Motor neuron (in vitro differentiated cells): ENCODE measurements around the gene SAC3D1. TPM values are rescaled to one million over a fixed set of nuclear protein-coding genes. Genes with fewer than 3 reads are reported as not detected.
"Not testable (repeated sequence)": the region's sequence is repeated elsewhere in the genome, so short reads cannot be mapped to it uniquely, and the experiment has no call there.

ENCODE experiments used
- ATAC-seq, 8 experiments: fragments of 200-7000 bp; cut with Tn5 transposase; replicated peaks in 6 of 8; 2 replicates each; pipeline ENCODE4 v1.8.0; 2021; ENCODE audit warnings: mild to moderate bottlenecking in 8 of 8, moderate library complexity in 8 of 8
- H3K27ac ChIP-seq, 2 donors: fragments of 250-450 bp; sonication (Bioruptor Pico); 2 replicates each; pipeline ENCODE4 v1.9.0; 2021; ENCODE audit warnings: antibody characterized with exemption in 2 of 2, mild to moderate bottlenecking in 2 of 2, moderate library complexity in 1 of 2
- H3K4me1 ChIP-seq, 2 donors: fragments of 250-450 bp; sonication (Bioruptor Pico); replicated peaks in 1 of 2; 2 replicates each; pipeline ENCODE4 v1.6.1; 2021; ENCODE audit warnings: antibody characterized with exemption in 2 of 2, mild to moderate bottlenecking in 2 of 2, moderate library complexity in 1 of 2
- H3K4me3 ChIP-seq, 5 donors: fragments of 250-450 bp; sonication (Bioruptor Pico); 2 replicates each; pipeline ENCODE4 v1.9.0; 2021; ENCODE audit warnings: antibody characterized with exemption in 5 of 5, mild to moderate bottlenecking in 5 of 5, moderate library complexity in 4 of 5
- WGBS, 10 experiments: fragments of 450-650 bp; shearing (Covaris generic); methylation state at CpG; one replicate each; pipeline ENCODE4 v1.0.0; 2022; 5-methylcytosine and 5-hydroxymethylcytosine counted together
- in situ Hi-C, 9 experiments: fragments of 400-800 bp; cut with MboI; loops; one replicate each; pipeline ENCODE4 v1.15.0; 2021; ENCODE audit warnings: low sequenced_read_pairs in 9 of 9, low pct_unique_long_range_greater_than_20kb in 2 of 9; ENCODE audit not compliant: unreplicated experiment in 9 of 9
- total RNA-seq, 8 experiments: library from RNA; unstranded; fragments of 300-600 nt; gene quantifications; 2 replicates each; pipeline versions ENCODE4 v1.2.3 to v1.2.4, GENCODE V29; 2022

The SAC3D1 gene
- total RNA-seq = 10 to 100 TPM in 7 of 8 experiments, 1 to 10 TPM in 1; 8.9 to 18.2 (median 11.5) TPM

- WGBS, 10 experiments = 0 to 1% (median 0%) methylated on average over 1 to 15 of the region's 91 CpGs; no CpG with 5 or more reads in 6 of the 10 experiments
- ATAC-seq = peak; percentile 84 to 94 (median 93)
- H3K4me3 ChIP-seq = peak within 1 kb of the TSS; percentile 60 to 82 (median 80)
- peak within 1 kb of the TSS; percentile 82 to 87 for H3K27ac ChIP-seq
- H3K4me1 ChIP-seq = peaks cover 7 to 8% of the 10 kb centered on the region in 2 donors
- in situ Hi-C loops = no loop called here
These were observed at the start of gene SAC3D1 for GRCh38 chr11:65040847-65041622. Gene SAC3D1 (plus strand): TSS chr11:65041210. CDS start chr11:65041293, 83 bp downstream.

DNA sequence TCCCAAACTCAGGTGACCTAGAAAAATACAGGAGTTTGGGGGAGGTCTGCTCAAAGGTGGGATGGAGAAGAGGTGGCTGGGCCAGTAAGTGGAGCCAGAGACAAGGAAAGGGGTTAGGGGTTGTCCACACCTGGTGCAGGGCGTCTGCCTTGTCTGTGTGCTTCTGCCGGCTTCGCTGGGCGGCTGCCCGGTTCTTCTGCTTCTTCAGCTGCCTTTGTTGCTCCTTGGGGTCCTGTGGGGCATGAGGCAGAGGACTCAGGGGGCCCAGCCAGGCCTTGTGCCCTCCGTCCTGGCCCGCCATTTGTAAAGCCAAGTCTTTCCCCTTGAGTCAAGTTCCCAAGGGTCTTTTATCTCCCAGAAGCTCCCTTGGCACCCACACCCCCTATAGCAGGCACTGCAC is 46.7 kb upstream of the SAC3D1 start:
- 70 to 80% methylated on average over 2 to 4 of the region's 7 CpGs; no CpG with 5 or more reads in 8 of the 10 experiments for WGBS, 10 experiments
- no peak for ATAC-seq
- H3K4me3 ChIP-seq = no peak overlapping the region
- in situ Hi-C loops = no loop called here
- peaks cover 14 to 17% of the 10 kb centered on the region in 2 donors for H3K4me1 ChIP-seq
- no peak overlapping the region for H3K27ac ChIP-seq

- in situ Hi-C loops = no loop called here
- peaks cover 0 to 4% of the 10 kb centered on the region in 2 donors for H3K4me1 ChIP-seq
- 0 to 100% (median 65%) methylated on average over 1 to 5 of the region's 11 CpGs; no CpG with 5 or more reads in 4 of the 10 experiments for WGBS, 10 experiments
- no peak overlapping the region for H3K27ac ChIP-seq
- no peak overlapping the region for H3K4me3 ChIP-seq
- peak in 2 of 8 experiments; percentile 11 to 13 for ATAC-seq
These were observed 44.7 kb upstream of the SAC3D1 start for GRCh38 chr11:64996327-64996709.

GRCh38 chr11:64996710-64997380 is 44.2 kb upstream of the SAC3D1 start, which contains the start of gene BATF2:
Gene BATF2 (minus strand): TSS chr11:64996971. CDS start chr11:64996914, 57 bp downstream.
- H3K27ac ChIP-seq = no peak within 1 kb of the TSS

DNA sequence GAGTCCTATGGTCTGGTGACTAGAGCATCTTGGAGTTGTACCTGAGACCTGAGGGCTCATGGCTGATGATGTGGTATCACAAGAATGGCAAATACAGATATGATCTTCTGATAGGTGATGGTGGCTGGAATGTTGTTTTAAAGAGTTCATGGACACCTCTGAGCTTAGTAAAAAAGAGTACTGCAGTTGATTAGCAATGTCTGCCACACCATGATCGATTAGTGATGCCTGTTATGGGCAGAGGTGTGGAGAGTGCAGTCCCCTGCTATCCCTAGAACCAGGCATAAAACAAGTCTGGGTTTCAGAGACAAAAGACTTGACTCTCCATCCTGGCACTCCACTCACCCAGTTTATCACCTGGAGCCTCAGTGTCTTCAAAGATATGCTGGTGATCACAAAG is 42.9 kb upstream of the SAC3D1 start:
- no peak overlapping the region for H3K27ac ChIP-seq
- H3K4me3 ChIP-seq = no peak overlapping the region
- in situ Hi-C loops = no loop called here
- WGBS, 10 experiments = 40 to 100% (median 71%) methylated on average over 1 of the region's 1 CpG; no CpG with 5 or more reads in 7 of the 10 experiments
- peaks cover 0 to 4% of the 10 kb centered on the region in 2 donors for H3K4me1 ChIP-seq
- ATAC-seq = no peak

More at GRCh38 chr11:64996710-64997380, 44.2 kb upstream of the SAC3D1 start, which contains the start of gene BATF2:
- in situ Hi-C loops = no loop called here
- Histone ChIP-seq H3K4me3 (no peak within 1 kb of the TSS), H3K4me1 (peaks cover 0 to 4% of the 10 kb centered on the region in 2 donors)
- WGBS, 10 experiments = 0 to 100% (median 33%) methylated on average over 1 to 5 of the region's 9 CpGs; no CpG with 5 or more reads in 4 of the 10 experiments
- peak; percentile 90 to 98 (median 94) for ATAC-seq

DNA sequence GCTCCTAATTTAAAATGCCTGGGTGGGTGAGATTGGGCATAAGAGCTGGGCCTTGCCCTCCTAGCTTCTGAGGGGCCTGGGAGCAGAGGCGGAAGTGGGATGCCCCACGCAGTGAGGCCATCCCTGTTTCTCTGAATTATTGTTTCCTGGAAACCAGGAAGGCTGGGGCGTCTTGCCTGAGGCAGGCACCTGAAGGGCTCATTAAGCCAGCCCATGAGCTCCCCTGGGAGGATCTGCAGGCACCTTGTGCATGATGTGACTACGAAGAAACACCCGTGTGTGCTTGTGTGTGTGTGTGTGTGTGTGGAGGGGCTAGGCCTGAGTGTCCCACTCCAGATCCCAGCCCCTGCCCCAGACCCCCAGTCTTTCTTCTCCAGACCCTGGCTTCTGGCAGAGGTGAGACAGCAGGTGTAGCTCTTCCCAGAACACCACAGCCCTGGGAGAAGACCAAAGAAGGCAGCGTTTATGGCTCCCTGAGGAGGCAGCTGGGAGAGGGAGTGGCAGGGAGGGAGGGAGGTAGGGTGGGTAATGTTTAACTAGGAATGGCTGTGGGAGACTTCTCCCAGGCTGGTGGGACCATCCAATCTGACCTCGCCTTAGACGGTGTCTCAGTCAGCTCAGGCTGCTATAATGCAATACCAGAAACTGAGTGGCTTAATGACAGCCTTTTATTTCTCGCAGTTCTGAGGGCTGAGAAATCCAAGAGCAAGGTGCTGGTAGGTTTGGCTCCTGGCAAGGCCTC is 42.1 kb upstream of the SAC3D1 start:
- peaks cover 0 to 4% of the 10 kb centered on the region in 2 donors for H3K4me1 ChIP-seq
- ATAC-seq = peak in 1 of 8 experiments; percentile 14
- in situ Hi-C loops = no loop called here
- H3K4me3 ChIP-seq = no peak overlapping the region
- H3K27ac ChIP-seq = no peak overlapping the region
- 36 to 100% (median 90%) methylated on average over 1 to 5 of the region's 9 CpGs; no CpG with 5 or more reads in 3 of the 10 experiments for WGBS, 10 experiments

DNA sequence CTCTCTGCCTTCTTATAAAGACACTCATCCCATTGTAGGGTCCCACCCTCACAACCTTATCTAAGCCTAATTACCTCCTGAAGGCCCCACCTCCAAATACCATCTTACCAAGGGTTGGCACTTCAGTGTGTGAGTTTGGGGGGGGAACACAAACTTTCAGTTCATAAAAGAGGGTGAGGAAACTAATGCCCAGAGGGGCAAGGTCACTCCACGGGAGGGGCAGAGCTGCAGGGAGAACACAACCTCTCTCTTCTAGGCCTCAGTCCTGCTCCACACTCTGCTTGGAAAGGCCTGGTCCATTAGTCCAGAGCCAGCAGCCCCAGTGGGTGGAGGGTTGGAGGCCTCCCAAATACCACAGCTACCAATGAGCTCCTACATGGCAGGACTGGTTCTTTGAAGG is 41.5 kb upstream of the SAC3D1 start:
- WGBS, 10 experiments = 40 to 100% (median 64%) methylated on average over 1 of the region's 1 CpG; no CpG with 5 or more reads in 6 of the 10 experiments
- ATAC-seq = no peak
- in situ Hi-C loops = no loop called here
- H3K4me1 ChIP-seq = peaks cover 0 to 4% of the 10 kb centered on the region in 2 donors
- H3K4me3 ChIP-seq = no peak overlapping the region
- H3K27ac ChIP-seq = no peak overlapping the region

DNA sequence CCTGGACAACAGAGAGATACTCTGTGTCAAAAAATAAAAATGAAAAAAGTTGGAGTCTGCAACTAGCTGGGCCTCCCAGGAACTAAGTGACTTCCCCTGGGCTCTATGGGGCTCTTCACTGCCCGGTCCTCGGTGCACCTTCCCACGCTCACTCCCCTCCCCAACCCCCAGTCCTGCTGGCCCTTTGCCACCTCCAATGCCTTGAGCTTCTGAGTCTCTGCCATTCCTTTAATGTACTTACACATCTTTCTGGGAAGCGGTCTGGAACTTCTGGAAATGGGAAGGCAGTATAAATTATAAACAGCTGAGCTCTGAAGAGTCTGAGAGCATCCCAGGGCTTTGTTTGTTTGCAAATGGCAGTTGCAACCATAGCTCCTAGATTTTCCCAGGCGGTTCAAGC is 38.3 kb upstream of the SAC3D1 start:
- ATAC-seq = no peak
- in situ Hi-C loops = no loop called here
- WGBS, 10 experiments = 0 to 90% (median 72%) methylated on average over 2 to 5 of the region's 5 CpGs; no CpG with 5 or more reads in 5 of the 10 experiments
- H3K4me1 ChIP-seq = no peaks in the 10 kb centered on the region
- H3K27ac ChIP-seq = no peak overlapping the region
- H3K4me3 ChIP-seq = no peak overlapping the region

DNA sequence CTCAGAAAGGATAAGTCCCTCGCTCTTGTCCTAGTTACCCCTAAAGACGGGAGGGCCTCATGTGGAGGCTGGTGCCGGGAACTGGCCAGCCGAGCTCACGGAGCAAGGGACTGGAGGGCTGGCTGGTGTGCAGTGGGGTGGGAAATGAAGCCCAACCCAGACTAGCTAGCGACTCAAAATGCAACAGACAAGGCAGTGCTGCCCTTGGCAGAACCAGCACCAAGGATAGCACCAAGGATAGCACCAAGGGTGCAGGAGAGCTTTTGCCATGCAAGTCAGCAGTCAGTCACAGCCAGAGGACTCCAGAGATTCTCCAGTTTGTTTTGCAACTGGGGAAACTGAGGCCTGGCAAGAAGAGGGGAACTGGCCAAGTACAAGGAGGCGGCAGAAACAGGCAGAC is 37.7 kb upstream of the SAC3D1 start:
- ATAC-seq = no peak
- 73 to 83% methylated on average over 1 to 3 of the region's 7 CpGs; no CpG with 5 or more reads in 8 of the 10 experiments for WGBS, 10 experiments
- Histone ChIP-seq H3K4me1 (no peaks in the 10 kb centered on the region), H3K27ac (no peak overlapping the region), H3K4me3 (no peak overlapping the region)
- in situ Hi-C loops = no loop called here

GRCh38 chr11:65003968-65004367 is 37.0 kb upstream of the SAC3D1 start:
- in situ Hi-C loops = not testable (repeated sequence)

DNA sequence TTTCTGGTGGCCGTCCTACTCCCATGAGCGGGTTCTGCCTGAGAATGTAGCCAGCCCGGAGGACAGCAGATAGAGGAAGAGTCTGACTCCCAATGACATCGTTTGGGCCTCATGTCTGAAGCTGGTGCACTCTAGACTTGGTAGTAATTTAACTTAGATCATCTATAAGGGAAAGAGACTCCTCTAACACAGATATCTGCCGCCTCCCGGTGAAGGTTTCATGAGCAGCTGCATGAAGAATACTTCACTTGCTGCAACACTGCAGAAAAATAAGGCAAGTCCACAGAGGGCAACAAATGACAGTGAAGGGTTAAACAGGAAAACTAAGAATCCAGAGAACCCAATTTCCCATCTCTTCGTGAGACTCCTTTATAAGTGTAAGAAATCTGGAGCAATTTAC is 33.0 kb upstream of the SAC3D1 start:
- H3K4me3 ChIP-seq = no peak overlapping the region
- WGBS, 10 experiments = 0 to 88% (median 69%) methylated on average over 1 to 6 of the region's 7 CpGs; no CpG with 5 or more reads in 2 of the 10 experiments
- no peak overlapping the region for H3K27ac ChIP-seq
- in situ Hi-C loops = no loop called here
- no peak for ATAC-seq
- H3K4me1 ChIP-seq = no peaks in the 10 kb centered on the region

More at GRCh38 chr11:65003968-65004367, 37.0 kb upstream of the SAC3D1 start:
- WGBS, 10 experiments = 42 to 100% (median 55%) methylated on average over 1 to 3 of the region's 3 CpGs; no CpG with 5 or more reads in 4 of the 10 experiments
- not testable (repeated sequence) for ATAC-seq, H3K4me3 ChIP-seq, H3K27ac ChIP-seq, H3K4me1 ChIP-seq

- Histone ChIP-seq H3K4me3 (no peak overlapping the region), H3K27ac (no peak overlapping the region), H3K4me1 (no peaks in the 10 kb centered on the region)
- no peak for ATAC-seq
- in situ Hi-C loops = no loop called here
- WGBS, 10 experiments = 58 to 93% (median 79%) methylated on average over 1 to 2 of the region's 2 CpGs; no CpG with 5 or more reads in 5 of the 10 experiments
These were observed 32.1 kb upstream of the SAC3D1 start for GRCh38 chr11:65008873-65009272.
